DOHH2 (cell line): ENCODE data around the gene ATAD3B.
"Not testable (repeated sequence)": the region's sequence is repeated elsewhere in the genome, so short reads cannot be mapped to it uniquely, and the experiment has no call there.

Source experiments
- H3F3A ChIP-seq: fragments of 200-600 bp; sonication (generic), shearing (Covaris generic); 2 replicates; pipeline ENCODE4 v1.6.0; 2016; ENCODE audit warnings: antibody characterized with exemption, mild to moderate bottlenecking; ENCODE audit not compliant: control insufficient read depth, insufficient read depth
- H3K27ac ChIP-seq: fragments of 200-600 bp; sonication (generic); 2 replicates; pipeline ENCODE4 v1.5.1; 2014; ENCODE audit warnings: low read depth, mild to moderate bottlenecking, low read length, moderate library complexity
- H3K27me3 ChIP-seq: fragments of 200-600 bp; sonication (generic); 2 replicates; pipeline ENCODE4 v1.6.1; 2014; ENCODE audit warnings: mild to moderate bottlenecking, low read length, mixed read lengths; ENCODE audit not compliant: control insufficient read depth
- H3K36me3 ChIP-seq: fragments of 200-600 bp; sonication (generic); 2 replicates; pipeline ENCODE4 v1.6.1; 2014; ENCODE audit warnings: mild to moderate bottlenecking, low read length, moderate library complexity, mixed read lengths; ENCODE audit not compliant: control insufficient read depth
- H3K4me1 ChIP-seq: fragments of 200-600 bp; sonication (generic); 2 replicates; pipeline ENCODE4 v1.6.1; 2014; ENCODE audit warnings: mild to moderate bottlenecking, low read length, mixed read lengths; ENCODE audit not compliant: control insufficient read depth
- H3K4me2 ChIP-seq: fragments of 200-600 bp; sonication (generic); 2 replicates; pipeline ENCODE4 v1.6.0; 2014; ENCODE audit warnings: mild to moderate bottlenecking, low read length, moderate library complexity
- H3K4me3 ChIP-seq: fragments of 200-600 bp; sonication (generic); 2 replicates; pipeline ENCODE4 v1.5.1; 2014; ENCODE audit warnings: mild to moderate bottlenecking, low read length, mixed read lengths
- H3K79me2 ChIP-seq: fragments of 200-600 bp; sonication (generic); 2 replicates; pipeline ENCODE4 v1.6.1; 2014; ENCODE audit warnings: mild to moderate bottlenecking, low read length, mixed read lengths; ENCODE audit not compliant: control insufficient read depth
- H3K9me2 ChIP-seq: fragments of 200-600 bp; sonication (generic); replicated peaks from 2 replicates; pipeline ENCODE4 v1.6.1; 2014; ENCODE audit warnings: mild to moderate bottlenecking, low read length, mixed read lengths; ENCODE audit not compliant: control insufficient read depth
- H3K9me3 ChIP-seq: fragments of 200-600 bp; sonication (generic); 2 replicates; pipeline ENCODE4 v1.6.1; 2014; ENCODE audit warnings: antibody characterized with exemption, low read length, mixed read lengths; ENCODE audit not compliant: control insufficient read depth, insufficient read depth
- H4K20me1 ChIP-seq: fragments of 200-600 bp; sonication (generic); 2 replicates; pipeline ENCODE4 v1.6.0; 2014; ENCODE audit warnings: low read depth, mild to moderate bottlenecking, antibody characterized with exemption, low read length, moderate library complexity; ENCODE audit not compliant: control insufficient read depth, insufficient read depth
- EZH2phosphoT487 ChIP-seq: fragments of 200-600 bp; sonication (generic); IDR thresholded peaks from 2 replicates; pipeline ENCODE4 v1.6.1; 2017; ENCODE audit warnings: borderline replicate concordance, mild to moderate bottlenecking, antibody characterized with exemption, low read length, moderate library complexity, mixed read lengths
- TF ChIP-seq, protein P1 (sequence below): fragments of 200-600 bp; sonication (generic); IDR thresholded peaks from one replicate; pipeline ENCODE4 v1.5.1; 2014; ENCODE audit warnings: antibody characterized with exemption, mild to moderate bottlenecking, low read depth, low read length; ENCODE audit not compliant: poor library complexity, severe bottlenecking

ATAD3B gene

DNA sequence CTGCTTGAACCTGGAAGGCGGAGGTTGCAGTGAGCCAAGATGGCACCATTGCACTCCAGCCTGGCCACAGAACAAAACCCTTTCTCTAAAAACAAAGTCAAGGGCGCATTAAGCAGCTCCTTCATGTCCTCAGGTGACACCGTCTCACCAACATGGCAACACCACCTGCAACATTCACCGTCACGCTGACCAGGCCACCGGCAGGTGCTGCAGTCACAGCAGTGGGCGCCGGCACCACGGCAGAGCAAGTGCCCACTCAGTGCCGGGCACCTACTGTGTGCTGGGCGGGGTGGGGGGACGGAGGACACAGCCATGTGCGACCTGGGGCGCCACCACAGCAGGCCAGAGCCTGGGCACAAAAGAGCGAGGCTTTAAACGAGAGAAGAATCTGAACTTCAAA is 12.1 kb downstream of the ATAD3B start:
- no peaks in the 10 kb centered on the region for H3K9me3 ChIP-seq
- TF ChIP-seq EZH2phosphoT487, result no peak
- TF ChIP-seq, protein P1, sequence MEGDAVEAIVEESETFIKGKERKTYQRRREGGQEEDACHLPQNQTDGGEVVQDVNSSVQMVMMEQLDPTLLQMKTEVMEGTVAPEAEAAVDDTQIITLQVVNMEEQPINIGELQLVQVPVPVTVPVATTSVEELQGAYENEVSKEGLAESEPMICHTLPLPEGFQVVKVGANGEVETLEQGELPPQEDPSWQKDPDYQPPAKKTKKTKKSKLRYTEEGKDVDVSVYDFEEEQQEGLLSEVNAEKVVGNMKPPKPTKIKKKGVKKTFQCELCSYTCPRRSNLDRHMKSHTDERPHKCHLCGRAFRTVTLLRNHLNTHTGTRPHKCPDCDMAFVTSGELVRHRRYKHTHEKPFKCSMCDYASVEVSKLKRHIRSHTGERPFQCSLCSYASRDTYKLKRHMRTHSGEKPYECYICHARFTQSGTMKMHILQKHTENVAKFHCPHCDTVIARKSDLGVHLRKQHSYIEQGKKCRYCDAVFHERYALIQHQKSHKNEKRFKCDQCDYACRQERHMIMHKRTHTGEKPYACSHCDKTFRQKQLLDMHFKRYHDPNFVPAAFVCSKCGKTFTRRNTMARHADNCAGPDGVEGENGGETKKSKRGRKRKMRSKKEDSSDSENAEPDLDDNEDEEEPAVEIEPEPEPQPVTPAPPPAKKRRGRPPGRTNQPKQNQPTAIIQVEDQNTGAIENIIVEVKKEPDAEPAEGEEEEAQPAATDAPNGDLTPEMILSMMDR, result no peak
- H3K27ac ChIP-seq, result no peak overlapping the region
- no peaks in the 10 kb centered on the region for H4K20me1 ChIP-seq
- H3K4me1 ChIP-seq, result no peaks in the 10 kb centered on the region
- no peaks in the 10 kb centered on the region for H3F3A ChIP-seq
- no peak overlapping the region for H3K4me2 ChIP-seq
- H3K4me3 ChIP-seq, result no peak overlapping the region
- H3K36me3 ChIP-seq, result peaks cover 56% of the 10 kb centered on the region
- H3K9me2 ChIP-seq, result no peaks in the 10 kb centered on the region
- H3K27me3 ChIP-seq, result no peaks in the 10 kb centered on the region
- no peaks in the 10 kb centered on the region; the same call in 1 of the 2 replicates for H3K79me2 ChIP-seq

DNA sequence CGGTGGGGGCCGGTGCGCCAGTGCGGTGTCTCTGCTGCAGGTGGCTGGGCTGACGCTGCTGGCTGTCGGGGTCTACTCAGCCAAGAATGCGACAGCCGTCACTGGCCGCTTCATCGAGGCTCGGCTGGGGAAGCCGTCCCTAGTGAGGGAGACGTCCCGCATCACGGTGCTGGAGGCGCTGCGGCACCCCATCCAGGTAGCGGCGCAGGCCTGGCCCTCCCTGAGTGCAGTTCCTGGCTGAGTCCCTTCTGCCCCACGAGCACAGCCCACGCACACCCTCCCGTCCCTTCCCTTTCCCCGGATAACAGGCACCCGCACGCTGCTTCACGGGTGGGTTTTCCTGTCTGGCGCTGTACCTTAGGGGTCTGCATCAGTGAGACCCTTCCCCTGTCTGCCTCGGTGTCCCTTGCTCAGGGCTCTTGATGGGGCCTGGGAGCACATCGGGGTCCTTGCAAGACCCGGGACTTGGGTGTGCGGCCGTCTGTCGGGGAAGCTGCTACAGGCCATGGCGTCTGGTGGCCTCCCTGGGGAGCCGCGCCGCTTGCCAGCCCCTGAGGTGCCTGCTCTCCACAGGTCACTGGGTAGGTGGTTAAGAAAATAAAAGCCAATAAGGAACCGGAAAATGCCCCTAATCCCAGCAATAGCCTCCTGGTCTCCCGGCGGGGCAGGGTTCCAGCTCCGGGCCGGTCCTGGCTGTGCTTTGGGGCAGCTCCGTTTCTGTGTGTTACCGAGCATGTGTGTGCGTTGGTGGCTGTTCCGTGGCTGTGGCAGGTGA is 13.6 kb downstream of the ATAD3B start:
- not testable (repeated sequence) for H4K20me1 ChIP-seq, H3K4me1 ChIP-seq, H3F3A ChIP-seq, H3K4me2 ChIP-seq, H3K9me2 ChIP-seq, H3K4me3 ChIP-seq, H3K9me3 ChIP-seq, H3K79me2 ChIP-seq, H3K27ac ChIP-seq, H3K27me3 ChIP-seq
- peaks cover 63% of the 10 kb centered on the region for H3K36me3 ChIP-seq

DNA sequence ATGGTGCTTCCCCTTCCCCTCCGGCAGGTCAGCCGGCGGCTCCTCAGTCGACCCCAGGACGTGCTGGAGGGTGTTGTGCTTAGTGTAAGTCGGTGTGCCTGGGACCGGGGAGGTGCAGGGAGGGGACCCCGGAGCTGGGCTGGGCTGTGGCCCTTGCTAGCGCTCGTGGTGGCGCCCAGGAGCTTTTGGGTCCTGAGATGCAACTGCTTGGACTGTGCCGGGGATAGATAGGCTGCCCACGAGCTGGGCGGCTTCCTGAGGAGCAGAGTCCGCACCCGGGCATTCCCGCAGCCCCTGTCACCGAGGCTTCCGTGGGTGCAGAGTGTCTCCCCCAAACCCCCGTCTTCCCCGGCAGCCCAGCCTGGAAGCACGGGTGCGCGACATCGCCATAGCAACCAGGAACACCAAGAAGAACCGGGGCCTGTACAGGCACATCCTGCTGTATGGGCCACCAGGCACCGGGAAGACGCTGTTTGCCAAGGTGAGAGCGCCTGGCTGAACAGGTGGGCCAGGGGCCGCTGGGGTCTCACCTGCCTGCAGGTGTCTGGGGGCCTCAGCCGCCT is 14.3 kb downstream of the ATAD3B start:
- not testable (repeated sequence) for H3K79me2 ChIP-seq, H3K9me2 ChIP-seq, H3K27me3 ChIP-seq, H3F3A ChIP-seq, H3K9me3 ChIP-seq, H4K20me1 ChIP-seq, H3K4me2 ChIP-seq, H3K4me1 ChIP-seq, H3K27ac ChIP-seq, H3K4me3 ChIP-seq
- H3K36me3 ChIP-seq, result peaks cover 69% of the 10 kb centered on the region

DNA sequence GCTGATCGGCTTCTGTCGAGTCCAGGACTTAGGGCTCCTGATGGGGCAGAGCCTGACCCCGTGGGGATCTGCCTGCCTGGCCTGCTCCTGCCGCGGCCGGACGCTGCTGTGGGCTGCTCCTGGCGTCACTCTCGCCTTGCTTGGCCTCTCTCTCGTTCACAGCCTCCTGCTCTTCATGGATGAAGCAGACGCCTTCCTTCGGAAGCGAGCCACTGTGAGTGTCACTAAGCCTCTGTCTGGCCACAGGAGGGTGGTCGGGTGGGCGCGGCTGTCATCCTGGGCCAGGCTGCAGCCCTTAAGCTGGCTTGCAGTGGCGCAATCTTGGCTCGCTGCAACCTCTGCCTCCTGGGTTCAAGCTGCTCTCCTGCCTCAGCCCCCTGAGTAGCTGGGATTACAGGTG is 16.1 kb downstream of the ATAD3B start:
- Histone ChIP-seq H3K27me3 (no peaks in the 10 kb centered on the region), H3F3A (no peaks in the 10 kb centered on the region), H4K20me1 (no peaks in the 10 kb centered on the region), H3K9me3 (peaks cover 7% of the 10 kb centered on the region; the same call in 1 of the 2 replicates), H3K27ac (no peak overlapping the region), H3K4me3 (no peak overlapping the region), H3K4me2 (no peak overlapping the region), H3K36me3 (peaks cover 77% of the 10 kb centered on the region), H3K4me1 (no peaks in the 10 kb centered on the region), H3K9me2 (no peaks in the 10 kb centered on the region), H3K79me2 (no peaks in the 10 kb centered on the region)
- TF ChIP-seq, protein P1, result no peak
- TF ChIP-seq EZH2phosphoT487, result no peak
